GM12878 (cell line): Measurements from ENCODE around the gene SERPINB6. TPM values are rescaled to one million over a fixed set of nuclear protein-coding genes. Genes with fewer than 3 reads are reported as not detected.

Source experiments
- ATAC-seq: fragments of 200-7000 bp; cut with Tn5 transposase; 3 replicates; pipeline ENCODE4 v1.9.1; 2020; ENCODE audit warnings: mild to moderate bottlenecking, moderate library complexity
- BruUV-seq: library from RNA; stranded (reverse); fragments of 400-500 nt; replicated peaks from 2 replicates; lab custom pipeline; 2021; lab: Mats Ljungman, UMichigan
- CTCF ChIA-PET: fragments of 300-600 bp; sonication (Branson Sonifier 250); formaldehyde crosslinking; extraction: SDS; loops from one replicate; lab custom pipeline; 2021; ENCODE audit warnings: inconsistent platforms; lab: Yijun Ruan, JAX
- POLR2A ChIA-PET: fragments of 350-600 bp; formaldehyde crosslinking; extraction: SDS; loops from one replicate; lab custom pipeline; 2021; ENCODE audit warnings: inconsistent platforms; lab: Charles Lee
- RAD21 ChIA-PET: fragments of 300-600 bp; sonication (Branson Sonifier 250); formaldehyde crosslinking; loops from one replicate; lab custom pipeline; 2023; ENCODE audit warnings: antibody characterized with exemption; ENCODE audit not compliant: unreplicated experiment; lab: Charles Lee
- SMC1A ChIA-PET: fragments of 300-600 bp; sonication (Branson Sonifier 250); formaldehyde crosslinking; loops from one replicate; lab custom pipeline; 2023; ENCODE audit not compliant: unreplicated experiment, uncharacterized antibody; lab: Charles Lee
- DNase-seq: peaks from one replicate; pipeline ENCODE4 v3.0.0-alpha.2; 2011; ENCODE audit warnings: low read depth, low spot score
- FAIRE-seq: peaks from 3 replicates; lab custom pipeline; 2011; peaks lifted over from hg19 to GRCh38; lab: Jason Lieb, UNC
- H2AFZ ChIP-seq: 2 replicates; pipeline ENCODE4 v1.6.0; 2011; ENCODE audit warnings: low read depth, low read length, control low read depth; ENCODE audit not compliant: control insufficient read depth
- H3K27ac ChIP-seq: 2 replicates; pipeline ENCODE4 v1.5.1; 2011; ENCODE audit warnings: control low read depth; ENCODE audit not compliant: control insufficient read depth, insufficient read depth
- H3K27me3 ChIP-seq, 2 experiments: replicated peaks in 1 of 2; 2 replicates each; pipeline versions ENCODE4 v1.6.0 to v1.6.1; 2011; ENCODE audit warnings: low read length in 1 of 2; ENCODE audit not compliant: control insufficient read depth in 2 of 2, insufficient read depth in 2 of 2
- H3K36me3 ChIP-seq, 2 experiments: 2 replicates each; pipeline ENCODE4 v1.5.1; 2011; ENCODE audit warnings: low read length in 1 of 2; ENCODE audit not compliant: control insufficient read depth in 2 of 2, insufficient read depth in 2 of 2
- H3K4me1 ChIP-seq: 2 replicates; pipeline ENCODE4 v1.6.1; 2011; ENCODE audit warnings: mild to moderate bottlenecking, low read length, moderate library complexity, mixed read lengths; ENCODE audit not compliant: control insufficient read depth, insufficient read depth
- H3K4me2 ChIP-seq: 2 replicates; pipeline ENCODE4 v1.6.0; 2011; ENCODE audit warnings: control low read depth; ENCODE audit not compliant: control insufficient read depth, insufficient read depth
- H3K4me3 ChIP-seq: fragments of 200-600 bp; sonication (generic); 2 replicates; pipeline ENCODE4 v1.5.1; 2016
- H3K79me2 ChIP-seq: 2 replicates; pipeline ENCODE4 v1.6.0; 2011; ENCODE audit warnings: low read length; ENCODE audit not compliant: control insufficient read depth, insufficient read depth
- H3K9ac ChIP-seq: 2 replicates; pipeline ENCODE4 v1.8.0; 2011; ENCODE audit warnings: low read length, control low read depth, mixed read lengths; ENCODE audit not compliant: control insufficient read depth, insufficient read depth
- H3K9me3 ChIP-seq: replicated peaks from 3 replicates; pipeline ENCODE4 v1.5.1; 2011; ENCODE audit warnings: mild to moderate bottlenecking, low read length; ENCODE audit not compliant: control insufficient read depth, insufficient read depth
- H4K20me1 ChIP-seq: 2 replicates; pipeline ENCODE4 v1.6.0; 2011; ENCODE audit not compliant: control insufficient read depth, insufficient read depth
- BACH1 ChIP-seq: fragments of 450-650 bp; IDR thresholded peaks from 2 replicates; pipeline ENCODE4 v1.6.1; 2017; ENCODE audit warnings: mild to moderate bottlenecking, borderline replicate concordance
- FOS ChIP-seq: IDR thresholded peaks from 3 replicates; pipeline ENCODE4 v1.6.1; 2011; ENCODE audit warnings: borderline replicate concordance; ENCODE audit not compliant: insufficient read length; ENCODE audit errors: extremely low read depth
- HDAC2 ChIP-seq: fragments of 200-600 bp; sonication (generic); IDR thresholded peaks from 2 replicates; pipeline ENCODE4 v1.6.1; 2017
- JUNB ChIP-seq: IDR thresholded peaks from 2 replicates; pipeline ENCODE4 v1.6.1; 2016; ENCODE audit warnings: antibody characterized with exemption, mild to moderate bottlenecking
- MYC ChIP-seq: IDR thresholded peaks from 2 replicates; pipeline ENCODE4 v1.6.1; 2011; ENCODE audit warnings: mild to moderate bottlenecking, low read length, moderate library complexity, inconsistent platforms; ENCODE audit not compliant: insufficient read depth, insufficient replicate concordance, insufficient read length, severe bottlenecking
- RUNX3 ChIP-seq: IDR thresholded peaks from 2 replicates; pipeline ENCODE4 v1.6.1; 2012; ENCODE audit warnings: low read length, inconsistent platforms
- SIN3A ChIP-seq: IDR thresholded peaks from 2 replicates; pipeline ENCODE4 v1.6.1; 2012; ENCODE audit warnings: low read depth, low read length, improper control_type of control experiment
- SUPT20H ChIP-seq: IDR thresholded peaks from 2 replicates; pipeline ENCODE4 v1.6.1; 2011; ENCODE audit warnings: low read depth, mild to moderate bottlenecking, low read length, moderate library complexity, borderline replicate concordance; ENCODE audit not compliant: control insufficient read depth
- YY1 ChIP-seq: IDR thresholded peaks from 2 replicates; pipeline ENCODE4 v1.6.1; 2011; ENCODE audit warnings: low read depth, mild to moderate bottlenecking, low read length
- ZBED1 ChIP-seq: IDR thresholded peaks from 2 replicates; pipeline ENCODE4 v1.6.1; 2016; ENCODE audit warnings: borderline replicate concordance
- WGBS: methylation state at CpG from one replicate; pipeline ENCODE4 v1.1.6; 2016; ENCODE audit warnings: low lambda C conversion rate; ENCODE audit not compliant: insufficient replicate concordance, insufficient coverage; ENCODE audit errors: missing lambda C conversion rate; 5-methylcytosine and 5-hydroxymethylcytosine counted together
- in situ Hi-C: fragments of 300-500 bp; cut with MboI; formaldehyde crosslinking; loops from 9 replicates; pipeline ENCODE4 v1.14.3; 2018; ENCODE audit warnings: mixed read lengths
- intact Hi-C: fragments of 100-400 bp; cut with micrococcal nuclease; formaldehyde crosslinking; loops from one replicate; pipeline ENCODE4 v1.14.2; 2022; ENCODE audit not compliant: unreplicated experiment
- polyA plus RNA-seq, 11 experiments: library from polyadenylated mRNA; depleted of rRNA in 4 of 11; unstranded in 6 of 11; stranded (reverse) in 5 of 11; fragments of >200 nt; fragmentation: Nextera tagmentation in 4 of 11; fragmentation: Illumina TruSeq in 1 of 11; extraction: Ambion mirVana in 4 of 11; extraction: Trizol in 1 of 11; gene quantifications; 1 replicate in 1 of 11; 2 replicates in 10 of 11; pipeline versions ENCODE4 v1.2.1 to v1.2.3, GENCODE V29; 2011 to 2016; ENCODE audit warnings: inconsistent platforms in 2 of 11, missing spikeins in 2 of 11, low read depth in 1 of 11
- total RNA-seq, 4 experiments: library from RNA; depleted of rRNA in 3 of 4; stranded (reverse); fragments of >200 nt in 3 of 4; fragmentation: Illumina TruSeq in 1 of 4; extraction: Trizol in 1 of 4; gene quantifications; 2 replicates each; pipeline versions ENCODE4 v1.2.1 to v1.2.3, GENCODE V29; 2013 to 2021
- TF ChIP-seq, protein P1 (sequence below): fragments of 450-650 bp; formaldehyde crosslinking; IDR thresholded peaks from 2 replicates; pipeline ENCODE4 v1.4.0; 2022; ENCODE audit warnings: mild to moderate bottlenecking, moderate library complexity
- TF ChIP-seq, protein P2 (sequence below): fragments of 450-650 bp; IDR thresholded peaks from 2 replicates; pipeline ENCODE4 v1.6.1; 2017; ENCODE audit warnings: borderline replicate concordance
- TF ChIP-seq, protein P3 (sequence below): fragments of 150-350 bp; IDR thresholded peaks from 2 replicates; pipeline ENCODE4 v1.6.1; 2014; ENCODE audit warnings: mild to moderate bottlenecking, low read depth, low read length

Gene SERPINB6
- total and polyA plus RNA-seq, 10 of the 15 experiments (the other 5 are each of a cell fraction or from before 2014, with no cell fraction given) = 0.37 to 2.2 (median 0.68) TPM; not detected in 1

DNA sequence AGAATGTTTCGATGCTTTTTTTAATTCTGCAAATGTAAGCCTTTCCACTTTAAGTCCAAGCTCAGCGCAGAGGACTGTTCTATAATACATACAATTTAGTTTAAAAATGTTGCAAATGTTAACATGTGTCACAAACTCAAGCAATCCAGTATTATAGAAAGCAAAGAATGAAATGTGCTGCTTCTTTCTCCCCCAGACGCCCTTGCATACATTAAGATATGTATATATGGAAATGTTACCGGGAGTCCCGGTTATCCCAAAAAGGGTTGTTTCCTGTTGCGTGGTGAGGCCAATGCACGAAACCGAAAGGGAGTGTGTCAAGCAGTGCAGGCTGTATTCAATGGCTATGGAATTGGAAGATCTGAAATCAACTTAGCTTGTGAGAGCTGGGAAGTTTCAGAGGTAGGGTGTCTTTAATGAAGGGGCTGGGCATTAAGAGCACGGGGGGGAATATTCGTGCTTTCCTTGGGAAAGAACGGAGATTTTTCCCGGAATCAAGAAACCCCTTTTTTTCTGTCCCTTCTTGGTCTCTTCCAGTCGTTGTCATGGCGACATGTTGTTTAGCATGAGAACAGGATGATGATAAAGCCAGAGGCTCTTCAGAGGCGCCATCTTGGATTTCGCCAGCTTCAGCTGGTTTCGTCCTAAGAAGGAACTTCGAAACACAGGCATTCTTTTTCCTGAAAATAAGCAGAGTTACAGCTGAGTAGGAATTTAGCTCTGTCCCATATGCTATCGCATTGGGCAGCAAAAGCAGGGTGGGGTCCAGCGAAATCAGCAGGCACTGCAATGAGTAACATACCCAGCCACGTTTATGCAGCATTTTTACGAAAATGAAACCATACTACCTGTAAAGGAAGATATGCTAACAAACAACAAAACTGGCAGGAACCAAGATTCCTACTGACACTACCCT lies 18.2 kb upstream of the SERPINB6 start:
- under 1% methylated on average over 22 of the region's 22 CpGs for WGBS
- Histone ChIP-seq H3K36me3 (no peaks in the 10 kb centered on the region), H3K79me2 (no peaks in the 10 kb centered on the region), H3K9ac (peak overlapping the region; percentile 83), H3K9me3 (no peaks in the 10 kb centered on the region; the same call in 2 of the 3 replicates), H4K20me1 (no peaks in the 10 kb centered on the region), H2AFZ (peak overlapping the region; percentile 97), H3K27me3 (peaks cover 0 to 2% of the 10 kb centered on the region in 2 experiments; a peak in 1 of 4 replicates), H3K27ac (peak overlapping the region; percentile 79), H3K4me1 (peaks cover 13% of the 10 kb centered on the region), H3K4me2 (peak overlapping the region; percentile 89), H3K4me3 (peak overlapping the region; percentile 71)
- ATAC-seq (peak; percentile 89), FAIRE-seq (peak; percentile 92), DNase-seq (peak; percentile 83)
- no TSS peak for BruUV-seq
- ChIA-PET SMC1A (interaction anchor here (0.7 to 6.3 kb wide), 23 partner anchors 10 to 271 kb away, joined by 3 to 56 read pairs (median 5); partner anchors contain the start of genes NQO2 and RIPK1), POLR2A (interaction anchor here (0.9 to 2.5 kb wide), 13 partner anchors 11 to 224 kb away, joined by 3 to 20 read pairs (median 4); partner anchors contain the start of genes RIPK1 and SERPINB1), CTCF (interaction anchor here (0.6 to 6.7 kb wide), 25 partner anchors 11 to 740 kb away, joined by 3 to 62 read pairs (median 5); partner anchors contain the start of genes NQO2, RIPK1 and SERPINB1), RAD21 (interaction anchor here (0.5 to 5.6 kb wide), 18 partner anchors 10 to 221 kb away, joined by 3 to 46 read pairs (median 5); partner anchors contain the start of genes NQO2, RIPK1 and SERPINB1)
- in situ Hi-C loops = loop anchor here (5.0 kb wide), 2 partner anchors 147 to 258 kb away; partner anchors contain the start of gene SERPINB1
- intact Hi-C loops = loop anchor here (1.0 to 2.0 kb wide), 5 partner anchors 37 to 251 kb away; no protein-coding TSS in a partner anchor
- TF ChIP-seq, protein P1, sequence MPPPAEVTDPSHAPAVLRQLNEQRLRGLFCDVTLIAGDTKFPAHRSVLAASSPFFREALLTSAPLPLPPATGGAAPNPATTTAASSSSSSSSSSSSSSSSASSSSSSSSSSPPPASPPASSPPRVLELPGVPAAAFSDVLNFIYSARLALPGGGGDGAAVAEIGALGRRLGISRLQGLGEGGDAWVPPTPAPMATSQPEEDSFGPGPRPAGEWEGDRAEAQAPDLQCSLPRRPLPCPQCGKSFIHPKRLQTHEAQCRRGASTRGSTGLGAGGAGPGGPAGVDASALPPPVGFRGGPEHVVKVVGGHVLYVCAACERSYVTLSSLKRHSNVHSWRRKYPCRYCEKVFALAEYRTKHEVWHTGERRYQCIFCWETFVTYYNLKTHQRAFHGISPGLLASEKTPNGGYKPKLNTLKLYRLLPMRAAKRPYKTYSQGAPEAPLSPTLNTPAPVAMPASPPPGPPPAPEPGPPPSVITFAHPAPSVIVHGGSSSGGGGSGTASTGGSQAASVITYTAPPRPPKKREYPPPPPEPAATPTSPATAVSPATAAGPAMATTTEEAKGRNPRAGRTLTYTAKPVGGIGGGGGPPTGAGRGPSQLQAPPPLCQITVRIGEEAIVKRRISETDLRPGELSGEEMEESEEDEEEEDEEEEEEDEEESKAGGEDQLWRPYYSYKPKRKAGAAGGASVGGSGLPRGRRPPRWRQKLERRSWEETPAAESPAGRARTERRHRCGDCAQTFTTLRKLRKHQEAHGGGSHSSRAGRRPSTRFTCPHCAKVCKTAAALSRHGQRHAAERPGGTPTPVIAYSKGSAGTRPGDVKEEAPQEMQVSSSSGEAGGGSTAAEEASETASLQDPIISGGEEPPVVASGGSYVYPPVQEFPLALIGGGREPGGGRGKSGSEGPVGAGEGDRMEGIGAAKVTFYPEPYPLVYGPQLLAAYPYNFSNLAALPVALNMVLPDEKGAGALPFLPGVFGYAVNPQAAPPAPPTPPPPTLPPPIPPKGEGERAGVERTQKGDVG (CRISPR knock-in tag) = no peak
- TF ChIP-seq JUNB (no peak), BACH1 (no peak), SIN3A (peak; percentile 94), FOS (no peak), RUNX3 (peak; percentile 60), HDAC2 (no peak), YY1 (peak; percentile 98), SUPT20H (no peak), ZBED1 (no peak), MYC (no peak)
- TF ChIP-seq, protein P2, sequence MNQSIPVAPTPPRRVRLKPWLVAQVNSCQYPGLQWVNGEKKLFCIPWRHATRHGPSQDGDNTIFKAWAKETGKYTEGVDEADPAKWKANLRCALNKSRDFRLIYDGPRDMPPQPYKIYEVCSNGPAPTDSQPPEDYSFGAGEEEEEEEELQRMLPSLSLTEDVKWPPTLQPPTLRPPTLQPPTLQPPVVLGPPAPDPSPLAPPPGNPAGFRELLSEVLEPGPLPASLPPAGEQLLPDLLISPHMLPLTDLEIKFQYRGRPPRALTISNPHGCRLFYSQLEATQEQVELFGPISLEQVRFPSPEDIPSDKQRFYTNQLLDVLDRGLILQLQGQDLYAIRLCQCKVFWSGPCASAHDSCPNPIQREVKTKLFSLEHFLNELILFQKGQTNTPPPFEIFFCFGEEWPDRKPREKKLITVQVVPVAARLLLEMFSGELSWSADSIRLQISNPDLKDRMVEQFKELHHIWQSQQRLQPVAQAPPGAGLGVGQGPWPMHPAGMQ = no peak
- TF ChIP-seq, protein P3, sequence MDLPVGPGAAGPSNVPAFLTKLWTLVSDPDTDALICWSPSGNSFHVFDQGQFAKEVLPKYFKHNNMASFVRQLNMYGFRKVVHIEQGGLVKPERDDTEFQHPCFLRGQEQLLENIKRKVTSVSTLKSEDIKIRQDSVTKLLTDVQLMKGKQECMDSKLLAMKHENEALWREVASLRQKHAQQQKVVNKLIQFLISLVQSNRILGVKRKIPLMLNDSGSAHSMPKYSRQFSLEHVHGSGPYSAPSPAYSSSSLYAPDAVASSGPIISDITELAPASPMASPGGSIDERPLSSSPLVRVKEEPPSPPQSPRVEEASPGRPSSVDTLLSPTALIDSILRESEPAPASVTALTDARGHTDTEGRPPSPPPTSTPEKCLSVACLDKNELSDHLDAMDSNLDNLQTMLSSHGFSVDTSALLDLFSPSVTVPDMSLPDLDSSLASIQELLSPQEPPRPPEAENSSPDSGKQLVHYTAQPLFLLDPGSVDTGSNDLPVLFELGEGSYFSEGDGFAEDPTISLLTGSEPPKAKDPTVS = no peak
